ENCODE results near the gene WRAP73. TPM values are rescaled to one million over a fixed set of nuclear protein-coding genes. Genes with fewer than 3 reads are reported as not detected.

Gene WRAP73
- total and polyA plus RNA-seq, 2 experiments from 2014 or later: 22.6 to 43.3 TPM

DNA sequence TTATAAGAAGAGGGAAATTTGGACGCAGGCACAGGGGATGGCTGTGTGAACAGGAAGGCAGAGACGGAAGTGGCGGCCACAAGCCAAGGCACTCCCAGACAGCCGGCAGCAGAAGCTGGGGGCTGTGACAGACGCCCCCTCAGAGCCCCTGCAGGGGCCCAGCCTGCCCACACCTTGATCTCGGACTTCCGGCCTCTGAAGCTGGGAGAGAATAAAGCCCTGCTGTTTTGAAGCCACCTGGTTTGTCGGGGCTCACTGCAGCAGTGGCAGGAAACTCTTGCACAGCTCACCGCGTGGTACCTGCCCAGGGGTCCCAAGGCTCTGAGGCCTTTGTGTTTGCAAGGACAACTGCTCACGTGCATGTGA, 52.3 kb downstream of the WRAP73 start (continued):
- TF ChIP-seq, protein P1, sequence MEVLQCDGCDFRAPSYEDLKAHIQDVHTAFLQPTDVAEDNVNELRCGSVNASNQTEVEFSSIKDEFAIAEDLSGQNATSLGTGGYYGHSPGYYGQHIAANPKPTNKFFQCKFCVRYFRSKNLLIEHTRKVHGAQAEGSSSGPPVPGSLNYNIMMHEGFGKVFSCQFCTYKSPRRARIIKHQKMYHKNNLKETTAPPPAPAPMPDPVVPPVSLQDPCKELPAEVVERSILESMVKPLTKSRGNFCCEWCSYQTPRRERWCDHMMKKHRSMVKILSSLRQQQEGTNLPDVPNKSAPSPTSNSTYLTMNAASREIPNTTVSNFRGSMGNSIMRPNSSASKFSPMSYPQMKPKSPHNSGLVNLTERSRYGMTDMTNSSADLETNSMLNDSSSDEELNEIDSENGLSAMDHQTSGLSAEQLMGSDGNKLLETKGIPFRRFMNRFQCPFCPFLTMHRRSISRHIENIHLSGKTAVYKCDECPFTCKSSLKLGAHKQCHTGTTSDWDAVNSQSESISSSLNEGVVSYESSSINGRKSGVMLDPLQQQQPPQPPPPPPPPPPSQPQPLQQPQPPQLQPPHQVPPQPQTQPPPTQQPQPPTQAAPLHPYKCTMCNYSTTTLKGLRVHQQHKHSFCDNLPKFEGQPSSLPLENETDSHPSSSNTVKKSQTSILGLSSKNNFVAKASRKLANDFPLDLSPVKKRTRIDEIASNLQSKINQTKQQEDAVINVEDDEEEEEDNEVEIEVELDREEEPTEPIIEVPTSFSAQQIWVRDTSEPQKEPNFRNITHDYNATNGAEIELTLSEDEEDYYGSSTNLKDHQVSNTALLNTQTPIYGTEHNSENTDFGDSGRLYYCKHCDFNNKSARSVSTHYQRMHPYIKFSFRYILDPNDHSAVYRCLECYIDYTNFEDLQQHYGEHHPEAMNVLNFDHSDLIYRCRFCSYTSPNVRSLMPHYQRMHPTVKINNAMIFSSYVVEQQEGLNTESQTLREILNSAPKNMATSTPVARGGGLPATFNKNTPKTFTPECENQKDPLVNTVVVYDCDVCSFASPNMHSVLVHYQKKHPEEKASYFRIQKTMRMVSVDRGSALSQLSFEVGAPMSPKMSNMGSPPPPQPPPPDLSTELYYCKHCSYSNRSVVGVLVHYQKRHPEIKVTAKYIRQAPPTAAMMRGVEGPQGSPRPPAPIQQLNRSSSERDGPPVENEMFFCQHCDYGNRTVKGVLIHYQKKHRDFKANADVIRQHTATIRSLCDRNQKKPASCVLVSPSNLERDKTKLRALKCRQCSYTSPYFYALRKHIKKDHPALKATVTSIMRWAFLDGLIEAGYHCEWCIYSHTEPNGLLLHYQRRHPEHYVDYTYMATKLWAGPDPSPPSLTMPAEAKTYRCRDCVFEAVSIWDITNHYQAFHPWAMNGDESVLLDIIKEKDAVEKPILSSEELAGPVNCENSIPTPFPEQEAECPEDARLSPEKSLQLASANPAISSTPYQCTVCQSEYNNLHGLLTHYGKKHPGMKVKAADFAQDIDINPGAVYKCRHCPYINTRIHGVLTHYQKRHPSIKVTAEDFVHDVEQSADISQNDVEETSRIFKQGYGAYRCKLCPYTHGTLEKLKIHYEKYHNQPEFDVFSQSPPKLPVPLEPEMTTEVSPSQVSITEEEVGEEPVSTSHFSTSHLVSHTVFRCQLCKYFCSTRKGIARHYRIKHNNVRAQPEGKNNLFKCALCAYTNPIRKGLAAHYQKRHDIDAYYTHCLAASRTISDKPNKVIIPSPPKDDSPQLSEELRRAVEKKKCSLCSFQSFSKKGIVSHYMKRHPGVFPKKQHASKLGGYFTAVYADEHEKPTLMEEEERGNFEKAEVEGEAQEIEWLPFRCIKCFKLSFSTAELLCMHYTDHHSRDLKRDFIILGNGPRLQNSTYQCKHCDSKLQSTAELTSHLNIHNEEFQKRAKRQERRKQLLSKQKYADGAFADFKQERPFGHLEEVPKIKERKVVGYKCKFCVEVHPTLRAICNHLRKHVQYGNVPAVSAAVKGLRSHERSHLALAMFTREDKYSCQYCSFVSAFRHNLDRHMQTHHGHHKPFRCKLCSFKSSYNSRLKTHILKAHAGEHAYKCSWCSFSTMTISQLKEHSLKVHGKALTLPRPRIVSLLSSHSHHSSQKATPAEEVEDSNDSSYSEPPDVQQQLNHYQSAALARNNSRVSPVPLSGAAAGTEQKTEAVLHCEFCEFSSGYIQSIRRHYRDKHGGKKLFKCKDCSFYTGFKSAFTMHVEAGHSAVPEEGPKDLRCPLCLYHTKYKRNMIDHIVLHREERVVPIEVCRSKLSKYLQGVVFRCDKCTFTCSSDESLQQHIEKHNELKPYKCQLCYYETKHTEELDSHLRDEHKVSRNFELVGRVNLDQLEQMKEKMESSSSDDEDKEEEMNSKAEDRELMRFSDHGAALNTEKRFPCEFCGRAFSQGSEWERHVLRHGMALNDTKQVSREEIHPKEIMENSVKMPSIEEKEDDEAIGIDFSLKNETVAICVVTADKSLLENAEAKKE (CRISPR knock-in tag; IDR thresholded peaks at IDR 0.05): no peak
- no peak for TF ChIP-seq STAT1 (IDR thresholded peaks at IDR 0.05; ENCODE audit: unreplicated experiment)
- no peak for TF ChIP-seq JUNB (IDR thresholded peaks at IDR 0.05; ENCODE audit: unreplicated experiment)
- no peak for TF ChIP-seq REST (IDR thresholded peaks at IDR 0.05; ENCODE audit: unreplicated experiment)

Measured in GM23338 (cell line).